Measurements from ENCODE around the gene NME1. TPM values are rescaled to one million over a fixed set of nuclear protein-coding genes. Genes with fewer than 3 reads are reported as not detected.
"Not testable (repeated sequence)": the region's sequence is repeated elsewhere in the genome, so short reads cannot be mapped to it uniquely, and the experiment has no call there.

Gene NME1
- total RNA-seq, 2 donors from 2014 or later, result 21.7 to 35.6 TPM

GRCh38 chr17:51169340-51169739, 16.0 kb downstream of the NME1 start:
- Histone ChIP-seq H3K4me3 (no peak overlapping the region), H3K36me3 (peaks cover 31% of the 10 kb centered on the region), H3K4me1 (ENCODE audit: control insufficient read depth in 1 of 2, low read depth in 2 of 2) (peaks cover 14% of the 10 kb centered on the region in 2 donors), H3K27ac (no peak overlapping the region), H3K9me3 (no peaks in the 10 kb centered on the region), H3K27me3 (replicated peaks; ENCODE audit: insufficient read depth) (no peaks in the 10 kb centered on the region)
- DNase-seq (ENCODE audit: low spot score) (no peak), ATAC-seq (ENCODE audit: insufficient number of reproducible peaks, low FRiP score, low read depth) (no peak)
- TF ChIP-seq CTCF (IDR thresholded peaks at IDR 0.05), result no peak

DNA sequence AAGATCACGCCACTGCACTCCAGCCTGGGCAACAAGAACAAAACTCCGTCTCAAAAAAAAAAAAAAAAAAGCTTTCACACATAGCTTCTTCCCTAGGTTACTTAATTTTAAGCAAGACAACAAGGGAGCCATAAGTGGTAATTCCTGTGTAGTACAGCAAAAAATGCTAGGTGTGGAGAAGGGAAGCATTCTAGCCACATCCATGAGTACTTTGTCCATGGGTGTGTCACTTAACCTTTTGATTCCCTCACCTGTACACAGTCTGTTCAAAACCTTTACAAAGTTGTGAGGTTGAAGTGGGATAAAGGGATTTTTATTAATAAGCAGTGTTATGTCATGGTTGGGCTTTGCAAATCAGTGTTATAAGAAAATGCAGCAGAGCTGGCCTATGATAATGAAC, 17.4 kb downstream of the NME1 start:
- Histone ChIP-seq H3K27me3 (replicated peaks; ENCODE audit: insufficient read depth) (no peaks in the 10 kb centered on the region), H3K9me3 (no peaks in the 10 kb centered on the region), H3K4me3 (no peak overlapping the region), H3K4me1 (ENCODE audit: control insufficient read depth in 1 of 2, low read depth in 2 of 2) (peaks cover 7 to 9% of the 10 kb centered on the region in 2 donors), H3K36me3 (peaks cover 31% of the 10 kb centered on the region), H3K27ac (no peak overlapping the region)
- ATAC-seq (ENCODE audit: insufficient number of reproducible peaks, low FRiP score, low read depth) (no peak), DNase-seq (ENCODE audit: low spot score) (no peak)
- no peak for TF ChIP-seq CTCF (IDR thresholded peaks at IDR 0.05)

DNA sequence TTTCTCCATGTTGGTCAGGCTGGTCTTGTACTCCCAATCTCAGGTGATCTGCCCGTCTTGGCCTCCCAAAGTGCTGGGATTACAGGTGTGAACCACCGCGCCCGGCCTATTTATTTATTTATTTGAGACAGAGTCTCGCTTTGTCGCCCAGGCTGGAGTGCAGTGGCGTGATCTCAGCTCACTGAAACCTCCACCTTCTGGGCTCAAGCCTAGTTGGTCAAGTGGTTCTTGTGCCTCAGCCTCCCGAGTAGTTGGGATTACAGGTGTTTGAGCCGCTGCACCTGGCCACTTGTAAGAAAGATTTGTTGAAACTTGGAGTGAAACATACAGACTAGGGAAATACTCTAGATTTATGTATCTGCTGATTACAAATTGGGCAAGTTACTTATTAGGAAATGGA, 18.7 kb downstream of the NME1 start:
- not testable (repeated sequence) for H3K27me3 ChIP-seq (replicated peaks; ENCODE audit: insufficient read depth); H3K4me3 ChIP-seq; H3K9me3 ChIP-seq; DNase-seq (ENCODE audit: low spot score); ATAC-seq (ENCODE audit: insufficient number of reproducible peaks, low FRiP score, low read depth); H3K27ac ChIP-seq; H3K4me1 ChIP-seq (ENCODE audit: control insufficient read depth in 1 of 2, low read depth in 2 of 2)
- peaks cover 31% of the 10 kb centered on the region for H3K36me3 ChIP-seq

DNA sequence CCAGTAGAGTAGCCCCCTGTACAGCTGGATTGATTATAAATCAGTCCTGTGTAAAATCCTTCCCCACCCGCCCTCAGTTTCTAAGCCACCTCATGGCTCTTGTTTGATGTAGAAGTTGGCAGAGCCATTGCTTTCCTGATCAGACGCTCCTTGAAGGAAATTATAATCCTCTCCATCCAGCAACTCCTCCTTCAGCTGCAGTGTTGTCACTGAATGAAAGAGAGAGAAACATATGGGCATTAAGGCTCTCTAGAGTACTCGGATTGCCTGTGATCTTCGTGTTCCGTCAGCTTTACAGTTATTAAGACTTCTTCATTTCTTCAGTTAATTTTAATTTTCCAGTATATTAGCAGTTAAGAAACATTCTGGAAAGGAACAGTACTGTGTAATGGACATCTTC, 27.1 kb downstream of the NME1 start:
- TF ChIP-seq CTCF (IDR thresholded peaks at IDR 0.05), result no peak
- H3K9me3 ChIP-seq, result no peaks in the 10 kb centered on the region
- H3K4me1 ChIP-seq (ENCODE audit: control insufficient read depth in 1 of 2, low read depth in 2 of 2), result no peaks in the 10 kb centered on the region
- DNase-seq (ENCODE audit: low spot score) (no peak), ATAC-seq (ENCODE audit: insufficient number of reproducible peaks, low FRiP score, low read depth) (no peak)
- peaks cover 7% of the 10 kb centered on the region for H3K36me3 ChIP-seq
- H3K4me3 ChIP-seq, result no peak overlapping the region
- H3K27ac ChIP-seq, result no peak overlapping the region
- no peaks in the 10 kb centered on the region for H3K27me3 ChIP-seq (replicated peaks; ENCODE audit: insufficient read depth)

- H3K36me3 ChIP-seq, result peaks cover 4% of the 10 kb centered on the region
- DNase-seq (ENCODE audit: low spot score) (no peak), ATAC-seq (ENCODE audit: insufficient number of reproducible peaks, low FRiP score, low read depth) (no peak)
- H3K27me3 ChIP-seq (replicated peaks; ENCODE audit: insufficient read depth), result no peaks in the 10 kb centered on the region
- TF ChIP-seq CTCF (IDR thresholded peaks at IDR 0.05), result no peak
- no peak overlapping the region for H3K4me3 ChIP-seq
- no peak overlapping the region for H3K27ac ChIP-seq
- no peaks in the 10 kb centered on the region for H3K9me3 ChIP-seq
- H3K4me1 ChIP-seq (ENCODE audit: control insufficient read depth in 1 of 2, low read depth in 2 of 2), result no peaks in the 10 kb centered on the region
These were observed 30.8 kb downstream of the NME1 start for GRCh38 chr17:51184124-51184523.

- Histone ChIP-seq H3K4me1 (ENCODE audit: control insufficient read depth in 1 of 2, low read depth in 2 of 2) (no peaks in the 10 kb centered on the region), H3K36me3 (peaks cover 15% of the 10 kb centered on the region), H3K27ac (no peak overlapping the region), H3K27me3 (replicated peaks; ENCODE audit: insufficient read depth) (no peaks in the 10 kb centered on the region), H3K4me3 (no peak overlapping the region), H3K9me3 (no peaks in the 10 kb centered on the region)
- no peak for TF ChIP-seq CTCF (IDR thresholded peaks at IDR 0.05)
- ATAC-seq (ENCODE audit: insufficient number of reproducible peaks, low FRiP score, low read depth) (no peak), DNase-seq (ENCODE audit: low spot score) (no peak)
These were observed 32.5 kb downstream of the NME1 start for GRCh38 chr17:51185763-51186332.
